Articular chondrocyte of knee joint (primary cell): ENCODE data around the gene OR10G8. TPM values are rescaled to one million over a fixed set of nuclear protein-coding genes. Genes with fewer than 3 reads are reported as not detected.

Experiments used
- total RNA-seq: library from RNA; depleted of rRNA; stranded (reverse); fragments of >200 nt; gene quantifications from 2 replicates; pipeline ENCODE4 v1.2.3, GENCODE V29; 2012

Gene OR10G8
- total RNA-seq: not detected in 2 replicates

DNA sequence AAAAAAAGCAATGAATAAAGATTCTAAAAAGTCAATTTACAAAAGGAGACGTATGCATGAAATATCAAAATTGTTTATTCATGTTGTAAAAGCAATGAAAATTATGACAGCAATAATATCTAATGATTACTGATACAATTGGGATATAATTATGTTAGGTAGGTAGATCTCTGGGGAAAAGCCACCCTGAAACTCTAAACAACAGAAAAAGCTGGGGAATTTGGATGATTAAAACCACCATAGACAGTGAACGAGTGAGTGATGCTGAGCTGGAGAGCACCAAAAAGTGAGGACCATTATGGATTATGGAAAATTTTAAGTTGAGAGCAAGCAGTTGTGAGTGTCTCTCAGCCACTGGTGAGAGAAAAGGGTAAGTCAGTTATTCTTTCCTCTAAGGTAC, at the start of gene OR10G8:
TSS of gene OR10G8 (plus strand) at position 301 of the 400 bp plus-strand sequence. CDS start 2,825 bp downstream, outside the sequence.

DNA sequence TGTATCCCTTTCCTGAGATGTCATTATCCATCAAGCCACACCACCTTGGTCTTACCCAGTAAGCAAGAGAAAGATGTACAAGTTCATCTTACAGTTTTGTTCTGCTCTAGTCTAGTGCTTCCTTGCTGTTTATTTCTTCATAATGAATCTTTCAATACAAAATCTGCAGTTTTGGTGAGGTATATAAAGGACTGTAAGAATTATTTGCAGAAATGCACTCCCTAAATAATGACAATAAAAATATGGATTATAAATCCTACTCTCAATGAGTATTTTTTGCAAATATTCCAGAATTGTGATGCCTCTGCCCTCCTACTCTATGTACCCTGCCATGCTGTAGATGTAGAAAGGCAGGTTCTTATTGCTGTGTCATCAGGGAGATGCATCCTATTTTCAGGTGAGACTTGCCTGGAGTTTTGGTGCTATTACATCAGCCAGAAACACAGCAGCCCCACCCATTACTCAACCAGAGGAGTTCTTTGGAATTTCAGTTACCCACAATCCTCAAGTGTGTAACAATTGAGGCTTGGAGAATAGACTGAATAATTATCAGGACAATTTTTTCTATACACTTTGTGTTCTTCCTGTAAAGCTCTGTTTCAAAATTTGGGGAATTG, 48.8 kb upstream of the OR10G8 start, which contains the start of gene OR10S1:
TSS of gene OR10S1 (minus strand) at position 51 of the 617 bp plus-strand sequence. CDS start 117 bp downstream, outside the sequence.

GRCh38 chr11:123995119-123995518, 31.5 kb upstream of the OR10G8 start, which contains the start of gene OR10G6:
Gene OR10G6, minus strand, starts transcription at chr11:123995161. Its CDS starts 0 bp downstream, at chr11:123995161.

GRCh38 chr11:124012697-124013096, 13.9 kb upstream of the OR10G8 start, which contains the start of gene OR10G4:
Gene OR10G4, plus strand, starts transcription at chr11:124012997. Its CDS starts 2,578 bp downstream, at chr11:124015575.

GRCh38 chr11:124041254-124041653, 14.7 kb downstream of the OR10G8 start, which contains the start of gene OR10G7:
Gene OR10G7, minus strand, starts transcription at chr11:124041325. Its CDS starts 2,324 bp downstream, at chr11:124039001.

Other genes with a start within 250 kb of the OR10G8 start
- not detected in 2 replicates for gene OR6M1, start 220.4 kb upstream of the OR10G8 start, total RNA-seq
- gene TMEM225, start 141.1 kb upstream of the OR10G8 start, total RNA-seq: not detected in 2 replicates
- 0.32 TPM in 1 of 2 replicates, not detected in the other for gene OR8D4, start 124.6 kb upstream of the OR10G8 start, total RNA-seq
- gene OR4D5, start 87.2 kb upstream of the OR10G8 start, total RNA-seq: not detected in 2 replicates
- gene OR6T1, start 83.0 kb upstream of the OR10G8 start, total RNA-seq: not detected in 2 replicates
- gene OR10S1, start 49.0 kb upstream of the OR10G8 start, total RNA-seq: not detected in 2 replicates
- gene OR10G6, start 31.6 kb upstream of the OR10G8 start, total RNA-seq: not detected in 2 replicates
- not detected in 2 replicates for gene OR10G4, start 13.8 kb upstream of the OR10G8 start, total RNA-seq
- gene OR10G9, start 3.8 kb upstream of the OR10G8 start, total RNA-seq: not detected in 2 replicates
- not detected in 2 replicates for gene OR10G7, start 14.5 kb downstream of the OR10G8 start, total RNA-seq
- 64.4 and 108 TPM in 2 replicates for gene VWA5A, start 88.7 kb downstream of the OR10G8 start, total RNA-seq
- under 0.01 TPM in 1 of 2 replicates, not detected in the other for gene OR10D3, start 156.5 kb downstream of the OR10G8 start, total RNA-seq
- gene OR8G1, start 214.3 kb downstream of the OR10G8 start, total RNA-seq: 0.43 TPM in 1 of 2 replicates, not detected in the other
- gene OR8G5, start 229.6 kb downstream of the OR10G8 start, total RNA-seq: not detected in 2 replicates